GF-D8 (cell line): ENCODE data around the gene VAMP7.
"Not testable (repeated sequence)": the region's sequence is repeated elsewhere in the genome, so short reads cannot be mapped to it uniquely, and the experiment has no call there.

Experiments
- DNase-seq: peaks from one replicate; lab custom pipeline; 2025; lab: John Stamatoyannopoulos, UW

The VAMP7 gene

GRCh38 chrX:155881158-155881993 is at the start of gene VAMP7:
TSS of gene VAMP7 (plus strand) at chrX:155881345. CDS start at chrX:155889467, 8,122 bp downstream.
- DNase-seq, result peak; percentile 52

GRCh38 chrX:155841232-155841631 is 39.9 kb upstream of the VAMP7 start:
- DNase-seq, result peak; percentile 30

GRCh38 chrX:155851786-155852185 is 29.4 kb upstream of the VAMP7 start:
- DNase-seq, result not testable (repeated sequence)

- DNase-seq, result no peak
Measured at GRCh38 chrX:155857561-155857960, 23.6 kb upstream of the VAMP7 start.

- DNase-seq, result no peak
Measured at GRCh38 chrX:155864655-155865054, 16.5 kb upstream of the VAMP7 start.

GRCh38 chrX:155865193-155865592 is 16.0 kb upstream of the VAMP7 start:
- no peak for DNase-seq

GRCh38 chrX:155867821-155868220 is 13.3 kb upstream of the VAMP7 start:
- DNase-seq, result no peak

GRCh38 chrX:155870958-155871357 is 10.2 kb upstream of the VAMP7 start:
- no peak for DNase-seq

- no peak for DNase-seq
Measured at GRCh38 chrX:155871934-155872333, 9.2 kb upstream of the VAMP7 start.

- no peak for DNase-seq
Measured at GRCh38 chrX:155873188-155873587, 8.0 kb upstream of the VAMP7 start.

GRCh38 chrX:155874571-155875244 is 6.4 kb upstream of the VAMP7 start:
- DNase-seq, result no peak

- no peak for DNase-seq
Measured at GRCh38 chrX:155876704-155877103, 4.4 kb upstream of the VAMP7 start.

GRCh38 chrX:155877288-155877687 is 3.9 kb upstream of the VAMP7 start:
- no peak for DNase-seq

- DNase-seq, result no peak
Measured at GRCh38 chrX:155880586-155881157, 473 bp upstream of the VAMP7 start.

- DNase-seq, result peak; percentile 11
Measured at GRCh38 chrX:155886409-155886808, 5.3 kb downstream of the VAMP7 start.

GRCh38 chrX:155888139-155888538 is 7.0 kb downstream of the VAMP7 start:
- no peak for DNase-seq

GRCh38 chrX:155889328-155889727 is 8.2 kb downstream of the VAMP7 start:
- peak; percentile 28 for DNase-seq

GRCh38 chrX:155891446-155892210 is 10.5 kb downstream of the VAMP7 start:
- DNase-seq, result peak; percentile 16

GRCh38 chrX:155893521-155893920 is 12.4 kb downstream of the VAMP7 start:
- DNase-seq, result peak; percentile 36

- DNase-seq, result no peak
Measured at GRCh38 chrX:155896512-155896911, 15.4 kb downstream of the VAMP7 start.

- no peak for DNase-seq
Measured at GRCh38 chrX:155899366-155899765, 18.2 kb downstream of the VAMP7 start.

GRCh38 chrX:155900765-155901164 is 19.6 kb downstream of the VAMP7 start:
- no peak for DNase-seq
